Measurements from ENCODE around the gene DUS1L. TPM values are rescaled to one million over a fixed set of nuclear protein-coding genes. Genes with fewer than 3 reads are reported as not detected.

Gene DUS1L
- total RNA-seq, 2 experiments from 2014 or later, result 113 to 127 TPM

DNA sequence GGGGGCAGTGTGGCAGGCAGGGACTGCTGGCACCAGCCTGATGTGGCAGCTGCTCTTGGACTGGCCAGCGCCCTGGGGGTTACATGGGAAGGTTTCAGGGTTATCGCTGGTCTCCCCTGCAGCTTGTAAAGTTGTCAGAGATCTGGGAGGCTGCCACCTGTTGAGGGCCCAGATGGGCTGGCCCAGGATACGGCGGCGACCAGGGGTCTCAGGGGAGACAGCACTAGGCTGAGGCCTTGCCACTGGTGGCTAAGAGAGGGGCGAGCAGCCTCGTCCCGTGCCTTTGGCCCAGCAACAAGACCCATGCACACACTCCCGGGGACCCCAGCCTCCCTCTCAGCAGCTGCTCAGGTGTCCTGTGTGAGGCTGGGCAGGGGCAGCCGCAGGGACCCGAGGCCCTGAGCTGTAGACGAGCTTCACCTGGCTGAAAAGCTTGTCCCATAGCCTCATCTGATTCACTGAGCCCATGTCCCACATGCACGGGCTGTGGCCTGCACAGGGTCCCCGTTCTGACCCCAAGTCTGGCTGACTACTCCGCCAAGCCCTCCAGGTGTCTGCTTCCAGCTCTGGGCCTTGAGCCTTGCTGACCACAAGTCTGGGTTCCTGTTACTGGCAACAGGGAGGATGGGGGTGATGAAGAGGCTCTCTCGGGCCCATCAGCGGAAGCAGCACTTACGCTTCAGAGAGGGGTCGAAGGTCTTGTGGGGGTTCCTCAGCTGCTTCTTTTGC lies 6.2 kb downstream of the DUS1L start:
- H3K36me3 Mint-ChIP-seq (ENCODE audit: low read depth), result peaks cover 5% of the 10 kb centered on the region
- ChIA-PET CTCF (interaction anchor here (0.5 to 1.8 kb wide), 3 partner anchors 22 to 139 kb away, joined by 3 to 5 read pairs (median 3); partner anchors contain the start of genes DCXR and RAC3), POLR2A (no interaction called here)
- H3K27ac Mint-ChIP-seq, result no peak overlapping the region
- peaks cover 5% of the 10 kb centered on the region for H3K4me1 Mint-ChIP-seq
- H3K4me3 Mint-ChIP-seq, result no peak overlapping the region
- no peak for DNase-seq
- no peaks in the 10 kb centered on the region for H3K27me3 Mint-ChIP-seq
- H3K9me3 Mint-ChIP-seq, result no peaks in the 10 kb centered on the region

DNA sequence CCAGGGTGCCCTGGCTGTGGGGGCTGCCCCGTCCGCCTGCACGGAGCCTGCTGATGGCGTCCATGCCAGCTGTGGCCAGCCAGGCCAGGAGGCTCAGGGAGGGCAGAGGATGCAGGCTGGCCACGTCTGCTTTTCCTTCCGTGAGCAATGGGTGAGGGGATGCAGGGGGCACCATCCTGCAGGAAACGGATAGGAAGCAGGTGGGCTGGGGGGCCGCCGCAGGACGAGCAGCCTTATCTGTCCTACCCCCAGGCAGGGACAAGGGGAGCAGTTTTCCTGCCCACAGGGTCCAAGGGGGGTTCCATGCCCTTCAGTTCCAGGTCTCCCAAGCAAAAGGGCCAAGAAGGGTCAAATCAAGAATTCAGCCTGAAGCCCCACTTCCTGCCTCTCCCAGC lies 6.8 kb downstream of the DUS1L start:
- Mint-ChIP-seq H3K27ac (no peak overlapping the region), H3K9me3 (no peaks in the 10 kb centered on the region), H3K36me3 (ENCODE audit: low read depth) (peaks cover 5% of the 10 kb centered on the region), H3K27me3 (no peaks in the 10 kb centered on the region), H3K4me1 (no peaks in the 10 kb centered on the region), H3K4me3 (no peak overlapping the region)
- POLR2A ChIA-PET, result interaction anchor here (0.6 kb wide), 1 partner anchor 8 kb away, joined by 6 read pairs; no protein-coding TSS in a partner anchor
- DNase-seq, result no peak
- CTCF ChIA-PET, result interaction anchor here (0.5 to 1.8 kb wide), 3 partner anchors 21 to 140 kb away, joined by 3 to 5 read pairs (median 3); partner anchors contain the start of genes DCXR and RAC3

DNA sequence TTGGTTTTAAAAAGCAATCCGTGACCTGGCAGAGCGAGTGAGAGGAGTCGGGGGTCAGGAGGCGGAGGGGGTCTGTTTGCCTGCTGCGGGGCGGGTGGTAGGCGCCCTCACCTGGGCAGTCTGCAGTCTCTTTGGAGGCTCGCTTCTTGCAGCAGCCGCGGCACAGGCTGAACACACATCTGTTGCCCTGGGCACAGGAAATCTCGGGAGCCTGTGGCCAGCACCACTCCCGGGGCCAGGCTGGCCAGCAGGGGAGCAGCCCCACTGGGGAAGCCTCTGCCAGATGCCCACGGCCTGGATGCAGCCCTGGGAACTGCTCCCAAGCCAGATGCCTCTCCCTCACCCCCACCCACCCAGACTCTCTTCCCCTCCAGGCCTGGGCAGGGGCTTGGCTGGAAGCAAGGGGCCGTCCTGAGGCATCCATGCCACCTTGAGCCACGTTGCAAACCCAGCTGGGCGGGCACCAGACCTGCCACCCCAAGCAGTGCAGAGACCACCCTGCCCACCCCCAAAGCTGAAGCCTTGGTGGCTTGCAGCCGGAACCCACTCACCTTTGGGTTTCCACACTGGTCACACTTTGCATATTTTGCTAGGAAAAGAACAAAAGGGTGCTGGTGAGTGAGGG lies 7.3 kb downstream of the DUS1L start:
- DNase-seq, result no peak
- H3K36me3 Mint-ChIP-seq (ENCODE audit: low read depth), result peaks cover 5% of the 10 kb centered on the region
- H3K27ac Mint-ChIP-seq, result peak overlapping the region; percentile 57
- no peaks in the 10 kb centered on the region for H3K9me3 Mint-ChIP-seq
- no peaks in the 10 kb centered on the region for H3K27me3 Mint-ChIP-seq
- CTCF ChIA-PET, result no interaction called here
- peaks cover 5% of the 10 kb centered on the region for H3K4me1 Mint-ChIP-seq
- no peak overlapping the region for H3K4me3 Mint-ChIP-seq
- POLR2A ChIA-PET, result interaction anchor here (0.6 kb wide), 1 partner anchor 8 kb away, joined by 6 read pairs; no protein-coding TSS in a partner anchor

DNA sequence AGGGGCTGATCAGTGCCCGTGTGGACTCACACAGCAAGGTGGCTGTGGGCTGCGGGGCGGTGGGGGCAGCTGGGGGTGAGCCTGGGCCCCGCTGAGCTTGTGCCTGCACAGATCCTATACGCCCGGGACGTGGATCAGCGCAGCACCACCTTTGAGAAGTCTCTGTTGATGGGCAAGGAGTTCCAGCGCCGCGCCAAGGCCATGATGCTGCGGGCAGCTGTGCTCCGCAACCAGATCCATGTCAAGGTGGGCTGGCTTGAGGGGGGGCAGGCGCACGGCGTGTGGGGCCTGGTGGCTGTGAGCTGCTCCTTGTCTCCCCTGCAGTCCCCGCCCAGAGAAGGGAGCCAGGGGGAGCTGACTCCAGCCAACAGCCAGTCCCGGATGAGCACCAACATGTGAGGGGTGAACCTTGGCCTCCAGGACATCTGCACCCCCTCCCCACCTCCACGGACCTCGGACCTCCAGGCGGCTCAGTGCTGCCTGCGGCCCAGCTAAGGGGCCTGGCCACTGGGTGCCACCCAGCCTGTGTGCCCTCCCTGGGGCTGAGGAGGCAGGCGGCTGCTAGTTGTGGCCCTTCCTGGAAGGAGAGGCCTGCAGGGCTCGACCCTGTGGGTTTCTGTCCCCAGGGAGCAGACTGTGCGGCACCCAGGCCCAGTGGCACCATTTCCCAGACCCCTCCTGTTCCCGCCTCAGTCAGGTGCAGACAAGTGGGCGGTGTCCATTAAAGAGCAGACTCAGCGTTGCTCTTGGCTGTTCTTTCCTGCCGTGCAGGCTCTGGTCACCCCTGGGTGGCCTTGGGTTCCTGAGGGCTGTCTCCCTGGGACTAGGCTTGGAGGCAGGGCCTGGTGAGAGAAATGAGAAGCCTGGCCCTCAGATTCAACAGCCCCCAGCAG lies 8.6 kb downstream of the DUS1L start:
- no peaks in the 10 kb centered on the region for H3K9me3 Mint-ChIP-seq
- ChIA-PET POLR2A (no interaction called here), CTCF (interaction anchor here (0.9 to 1.2 kb wide), 2 partner anchors 9 to 69 kb away, joined by 3 to 5 read pairs; no protein-coding TSS in a partner anchor)
- H3K27me3 Mint-ChIP-seq, result no peaks in the 10 kb centered on the region
- no peak overlapping the region for H3K4me3 Mint-ChIP-seq
- no peak overlapping the region for H3K27ac Mint-ChIP-seq
- peaks cover 5% of the 10 kb centered on the region for H3K36me3 Mint-ChIP-seq (ENCODE audit: low read depth)
- no peak for DNase-seq
- H3K4me1 Mint-ChIP-seq, result peaks cover 12% of the 10 kb centered on the region

DNA sequence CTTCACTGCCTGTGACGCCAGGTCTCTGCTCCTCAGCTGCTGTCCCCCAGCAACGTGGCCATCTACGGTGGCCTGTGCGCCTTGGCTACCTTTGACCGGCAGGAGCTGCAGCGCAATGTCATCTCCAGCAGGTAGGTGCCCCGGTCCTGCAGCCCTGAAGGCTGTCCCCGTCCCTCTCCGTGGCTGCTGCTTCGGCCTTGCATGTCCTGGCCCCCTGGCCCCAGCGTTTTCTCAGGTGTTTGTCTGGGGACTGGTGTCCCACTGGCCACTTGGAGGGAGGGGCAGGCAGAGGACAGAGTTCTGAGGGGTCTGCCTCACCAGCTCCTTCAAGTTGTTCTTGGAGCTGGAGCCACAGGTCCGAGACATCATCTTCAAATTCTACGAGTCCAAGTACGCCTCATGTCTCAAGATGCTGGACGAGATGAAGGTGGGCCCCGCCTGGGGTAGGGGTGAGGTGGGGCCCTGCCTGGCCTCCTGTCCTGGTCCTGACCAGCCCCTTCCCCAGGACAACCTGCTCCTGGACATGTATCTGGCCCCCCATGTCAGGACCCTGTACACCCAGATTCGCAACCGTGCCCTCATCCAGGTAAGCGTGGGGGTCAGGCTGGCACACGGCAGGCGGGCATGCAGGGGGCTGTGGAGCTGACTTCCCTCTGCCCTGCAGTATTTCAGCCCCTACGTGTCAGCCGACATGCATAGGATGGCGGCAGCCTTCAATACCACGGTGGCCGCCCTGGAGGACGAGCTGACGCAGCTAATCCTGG lies 9.5 kb downstream of the DUS1L start:
- POLR2A ChIA-PET, result no interaction called here
- CTCF ChIA-PET, result interaction anchor here (0.9 to 1.3 kb wide), 3 partner anchors 10 to 70 kb away, joined by 3 to 5 read pairs (median 3); no protein-coding TSS in a partner anchor

DNA sequence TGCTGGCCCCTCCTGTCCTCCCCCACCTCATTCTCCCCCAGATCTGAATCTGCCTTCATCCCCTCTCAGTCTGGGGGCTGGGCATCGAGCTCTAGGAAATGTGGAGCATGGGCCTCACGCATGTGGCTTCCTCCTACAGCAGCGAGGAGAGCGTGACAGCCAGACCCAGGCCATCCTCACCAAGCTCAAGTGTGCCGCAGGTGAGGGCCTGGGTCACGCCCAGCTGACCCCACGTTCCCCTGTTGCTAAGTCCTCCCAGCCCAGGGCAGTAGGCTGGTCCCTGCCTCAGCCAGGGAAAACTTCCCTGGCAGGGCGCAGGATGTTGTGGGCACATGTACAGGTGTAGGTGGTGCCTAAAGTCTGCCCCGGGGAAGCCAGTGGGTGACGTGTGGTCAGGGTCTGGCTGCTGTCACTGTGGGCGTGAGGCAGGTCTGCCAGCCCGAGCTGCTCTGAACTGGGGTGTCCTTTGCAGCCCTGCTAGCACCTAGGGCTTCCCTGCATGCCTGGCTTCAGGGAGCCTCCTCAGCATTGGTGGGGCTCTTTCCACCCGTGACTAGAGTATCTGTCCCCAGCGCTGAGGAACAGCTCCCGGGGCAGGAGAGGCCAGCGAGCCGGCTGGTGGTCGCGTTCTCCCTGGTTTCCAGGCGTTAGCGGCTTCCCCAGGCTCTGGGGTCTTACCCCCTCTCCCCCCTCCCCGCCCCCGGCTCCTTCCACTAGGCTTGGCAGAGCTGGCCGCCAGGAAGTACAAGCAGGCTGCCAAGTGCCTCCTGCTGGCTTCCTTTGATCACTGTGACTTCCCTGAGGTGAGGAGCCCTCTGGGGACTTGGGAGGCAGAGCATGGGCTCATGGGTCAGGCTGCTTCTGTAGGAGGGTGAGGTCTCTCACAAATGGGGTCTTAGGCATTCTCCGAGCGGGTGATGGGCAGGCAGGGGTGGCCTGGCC lies 10.3 kb downstream of the DUS1L start:
- CTCF ChIA-PET, result interaction anchor here (1.2 to 1.3 kb wide), 2 partner anchors 18 to 36 kb away, joined by 3 read pairs; partner anchors contain the start of gene DCXR
- Mint-ChIP-seq H3K27ac (no peak overlapping the region), H3K27me3 (no peaks in the 10 kb centered on the region), H3K4me1 (peaks cover 18% of the 10 kb centered on the region), H3K4me3 (no peak overlapping the region), H3K9me3 (no peaks in the 10 kb centered on the region), H3K36me3 (ENCODE audit: low read depth) (peaks cover 5% of the 10 kb centered on the region)
- POLR2A ChIA-PET, result interaction anchor here (0.5 kb wide), 1 partner anchor 14 kb away, joined by 3 read pairs; no protein-coding TSS in a partner anchor
- DNase-seq, result no peak

More for the DNA sequence above, 9.5 kb downstream of the DUS1L start:
- H3K27ac Mint-ChIP-seq, result no peak overlapping the region
- no peaks in the 10 kb centered on the region for H3K9me3 Mint-ChIP-seq
- H3K4me1 Mint-ChIP-seq, result peaks cover 12% of the 10 kb centered on the region
- H3K27me3 Mint-ChIP-seq, result no peaks in the 10 kb centered on the region
- no peak for DNase-seq
- H3K4me3 Mint-ChIP-seq, result no peak overlapping the region
- H3K36me3 Mint-ChIP-seq (ENCODE audit: low read depth), result peaks cover 5% of the 10 kb centered on the region

DNA sequence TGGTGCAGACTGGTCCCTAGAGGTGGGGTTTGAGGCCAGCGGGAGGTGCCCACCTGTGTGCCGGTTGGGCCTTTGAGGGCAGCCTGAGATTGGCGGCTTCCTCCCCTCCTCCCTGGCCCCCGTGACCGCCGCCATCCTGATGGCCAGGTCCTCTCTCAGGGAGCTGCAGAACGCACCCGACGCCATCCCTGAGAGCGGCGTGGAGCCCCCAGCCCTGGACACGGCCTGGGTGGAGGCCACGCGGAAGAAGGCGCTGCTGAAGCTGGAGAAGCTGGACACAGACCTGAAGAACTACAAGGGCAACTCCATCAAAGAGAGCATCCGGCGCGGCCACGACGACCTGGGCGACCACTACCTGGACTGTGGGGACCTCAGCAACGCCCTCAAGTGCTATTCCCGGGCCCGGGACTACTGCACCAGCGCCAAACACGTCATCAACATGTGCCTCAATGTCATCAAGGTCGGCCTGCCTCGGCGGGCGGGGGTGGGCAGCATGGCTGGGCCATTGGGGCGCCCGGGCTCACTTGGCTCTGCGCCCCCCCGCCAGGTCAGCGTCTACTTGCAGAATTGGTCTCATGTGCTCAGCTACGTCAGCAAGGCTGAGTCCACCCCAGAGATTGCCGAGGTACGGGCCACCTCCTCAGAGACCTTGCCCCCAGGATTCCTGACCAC lies 11.1 kb downstream of the DUS1L start:
- H3K4me3 Mint-ChIP-seq, result no peak overlapping the region
- DNase-seq, result no peak
- H3K36me3 Mint-ChIP-seq (ENCODE audit: low read depth), result peaks cover 2% of the 10 kb centered on the region
- no peaks in the 10 kb centered on the region for H3K9me3 Mint-ChIP-seq
- POLR2A ChIA-PET, result no interaction called here
- H3K27me3 Mint-ChIP-seq, result no peaks in the 10 kb centered on the region
- CTCF ChIA-PET, result interaction anchor here (1.2 to 2.6 kb wide), 5 partner anchors 10 to 35 kb away, joined by 3 to 7 read pairs (median 4); partner anchors contain the start of gene DCXR
- peaks cover 22% of the 10 kb centered on the region for H3K4me1 Mint-ChIP-seq
- H3K27ac Mint-ChIP-seq, result peak overlapping the region; percentile 74

DNA sequence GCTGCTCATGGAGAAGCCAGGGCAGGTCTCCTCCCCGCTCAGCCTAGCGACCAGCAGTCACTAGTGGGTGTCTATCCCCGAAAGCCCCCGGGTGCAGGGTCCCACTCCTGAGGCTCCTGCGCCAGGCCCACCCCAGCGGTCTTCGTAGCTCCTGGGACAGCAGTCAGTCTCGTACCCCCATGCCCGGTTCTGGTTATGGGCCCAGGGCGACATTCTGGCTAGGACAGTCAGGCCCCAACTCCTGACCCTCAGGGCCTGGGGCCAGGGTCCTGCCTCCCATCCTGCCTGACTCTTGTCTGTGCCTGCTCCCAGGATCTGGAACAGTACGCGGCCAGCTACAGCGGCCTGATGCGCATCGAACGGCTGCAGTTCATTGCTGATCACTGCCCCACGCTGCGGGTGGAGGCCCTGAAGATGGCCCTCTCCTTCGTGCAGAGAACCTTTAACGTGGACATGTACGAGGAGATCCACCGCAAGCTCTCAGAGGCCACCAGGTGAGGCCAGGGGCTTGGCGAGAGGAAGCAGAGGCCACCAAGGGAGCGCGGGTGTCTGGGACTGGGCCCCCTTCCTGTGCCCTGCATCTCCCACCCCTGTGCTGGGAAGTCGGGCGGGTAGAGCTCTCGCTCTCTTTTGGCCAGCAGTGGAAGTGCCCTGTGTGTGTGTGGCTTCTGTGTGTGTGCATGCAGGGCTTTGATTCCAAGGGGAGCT lies 11.9 kb downstream of the DUS1L start:
- no peak for DNase-seq
- POLR2A ChIA-PET, result no interaction called here
- peaks cover 2% of the 10 kb centered on the region for H3K36me3 Mint-ChIP-seq (ENCODE audit: low read depth)
- H3K9me3 Mint-ChIP-seq, result no peaks in the 10 kb centered on the region
- H3K27ac Mint-ChIP-seq, result peak overlapping the region; percentile 78
- peaks cover 23% of the 10 kb centered on the region for H3K4me1 Mint-ChIP-seq
- peak overlapping the region; percentile 83 for H3K4me3 Mint-ChIP-seq
- CTCF ChIA-PET, result interaction anchor here (1.2 to 2.6 kb wide), 4 partner anchors 11 to 24 kb away, joined by 3 to 7 read pairs (median 4); partner anchors contain the start of gene DCXR
- H3K27me3 Mint-ChIP-seq, result no peaks in the 10 kb centered on the region

DNA sequence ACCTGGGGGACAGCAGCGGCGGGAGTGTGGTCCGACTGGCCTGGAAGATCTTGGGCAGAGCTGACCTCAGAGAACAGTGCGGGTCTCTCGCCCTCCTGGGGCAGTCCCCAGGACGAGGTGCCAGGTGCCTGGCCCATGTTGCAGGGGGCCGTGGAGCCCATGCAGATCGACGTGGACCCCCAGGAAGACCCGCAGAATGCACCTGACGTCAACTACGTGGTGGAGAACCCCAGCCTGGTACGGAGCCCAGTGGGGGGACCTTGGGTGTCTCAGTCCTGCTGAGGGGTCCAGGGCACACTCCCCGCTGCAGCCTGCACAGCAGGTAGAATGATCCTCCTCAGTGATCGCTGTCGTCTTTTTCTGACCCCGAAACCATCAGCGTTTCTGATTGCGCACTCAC lies 12.5 kb downstream of the DUS1L start:
- ChIA-PET POLR2A (no interaction called here), CTCF (interaction anchor here (1.2 to 2.6 kb wide), 4 partner anchors 11 to 24 kb away, joined by 3 to 7 read pairs (median 4); partner anchors contain the start of gene DCXR)
- peak overlapping the region; percentile 78 for H3K27ac Mint-ChIP-seq
- peaks cover 2% of the 10 kb centered on the region for H3K36me3 Mint-ChIP-seq (ENCODE audit: low read depth)
- no peak for DNase-seq
- no peaks in the 10 kb centered on the region for H3K9me3 Mint-ChIP-seq
- peaks cover 23% of the 10 kb centered on the region for H3K4me1 Mint-ChIP-seq
- no peaks in the 10 kb centered on the region for H3K27me3 Mint-ChIP-seq
- peak overlapping the region; percentile 83 for H3K4me3 Mint-ChIP-seq

DNA sequence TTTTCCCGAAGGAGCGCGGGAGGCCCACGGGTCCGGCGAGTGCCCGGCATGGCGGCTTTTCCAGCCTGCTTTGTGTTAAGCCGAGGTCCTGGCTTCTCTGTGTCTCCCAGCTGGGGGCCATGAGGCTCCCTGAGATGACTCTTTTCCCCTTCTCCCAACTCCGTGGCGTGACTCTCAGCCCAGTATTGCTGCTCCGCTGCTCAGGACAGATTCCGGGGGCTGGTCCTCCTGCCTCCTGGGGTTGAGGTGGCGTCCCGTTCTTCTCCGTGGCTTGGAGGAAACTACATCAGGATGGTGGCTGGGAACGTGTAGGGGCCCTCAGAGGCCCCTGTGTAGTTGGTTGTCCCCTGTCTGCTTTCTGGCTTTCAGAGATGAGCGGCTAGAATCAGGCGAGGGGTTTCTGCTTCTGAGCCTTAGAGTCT lies 13.0 kb downstream of the DUS1L start:
- ChIA-PET CTCF (interaction anchor here (0.9 to 2.6 kb wide), 4 partner anchors 12 to 93 kb away, joined by 3 to 7 read pairs (median 4); partner anchors contain the start of gene DCXR), POLR2A (interaction anchor here (0.6 kb wide), 1 partner anchor 15 kb away, joined by 3 read pairs; the partner anchor contains the start of gene DCXR)
- Mint-ChIP-seq H3K36me3 (ENCODE audit: low read depth) (peaks cover 3% of the 10 kb centered on the region), H3K4me1 (peaks cover 23% of the 10 kb centered on the region), H3K4me3 (peak overlapping the region; percentile 83), H3K9me3 (no peaks in the 10 kb centered on the region), H3K27ac (peak overlapping the region; percentile 69), H3K27me3 (no peaks in the 10 kb centered on the region)
- DNase-seq, result no peak
